ENCODE data around the gene STARD3NL.
"Not testable (repeated sequence)": the region's sequence is repeated elsewhere in the genome, so short reads cannot be mapped to it uniquely, and the experiment has no call there.

STARD3NL gene

DNA sequence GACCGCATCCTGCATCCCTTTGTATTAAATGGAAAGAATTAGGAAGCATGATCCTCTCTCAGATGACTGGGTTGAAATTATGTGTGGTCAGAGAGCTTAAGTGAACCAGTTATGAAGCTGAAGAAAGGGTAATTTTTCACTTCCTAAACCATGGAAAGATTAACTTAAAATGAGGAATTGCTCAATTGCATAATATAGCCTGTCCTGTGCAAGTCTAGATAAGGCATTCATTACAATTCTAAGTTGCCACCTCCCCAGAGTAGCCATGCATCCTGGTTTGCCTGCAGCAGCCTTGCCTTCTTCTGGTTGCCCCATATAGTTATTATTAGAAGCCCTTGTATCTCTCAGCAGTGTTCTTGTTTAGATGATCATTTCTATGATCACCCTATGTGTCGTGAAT is 45.3 kb downstream of the STARD3NL start:
- no peak for DNase-seq (ENCODE audit: low spot score)

DNA sequence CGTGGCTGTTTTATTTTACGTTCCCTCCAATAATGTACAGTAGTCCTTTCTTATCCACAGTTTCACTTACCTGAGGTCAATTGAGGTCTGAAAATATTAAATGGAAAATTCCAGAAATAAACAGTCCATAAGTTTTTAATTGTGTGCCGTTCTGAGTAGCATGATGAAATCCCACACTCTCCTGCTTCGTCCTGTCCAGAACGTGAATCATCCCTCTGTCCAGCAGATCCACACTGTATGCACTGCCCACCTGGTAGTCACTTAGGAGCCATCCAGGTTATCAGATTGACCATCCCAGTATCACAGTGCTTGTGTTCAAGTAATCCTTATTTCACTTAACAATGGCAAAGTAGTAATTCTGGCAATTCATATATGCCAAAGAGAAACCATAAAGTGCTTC is 46.3 kb downstream of the STARD3NL start:
- DNase-seq (ENCODE audit: low spot score), result no peak

- DNase-seq (ENCODE audit: low spot score), result peak; percentile 27
Observed at GRCh38 chr7:38229386-38229785, 51.3 kb downstream of the STARD3NL start.

DNA sequence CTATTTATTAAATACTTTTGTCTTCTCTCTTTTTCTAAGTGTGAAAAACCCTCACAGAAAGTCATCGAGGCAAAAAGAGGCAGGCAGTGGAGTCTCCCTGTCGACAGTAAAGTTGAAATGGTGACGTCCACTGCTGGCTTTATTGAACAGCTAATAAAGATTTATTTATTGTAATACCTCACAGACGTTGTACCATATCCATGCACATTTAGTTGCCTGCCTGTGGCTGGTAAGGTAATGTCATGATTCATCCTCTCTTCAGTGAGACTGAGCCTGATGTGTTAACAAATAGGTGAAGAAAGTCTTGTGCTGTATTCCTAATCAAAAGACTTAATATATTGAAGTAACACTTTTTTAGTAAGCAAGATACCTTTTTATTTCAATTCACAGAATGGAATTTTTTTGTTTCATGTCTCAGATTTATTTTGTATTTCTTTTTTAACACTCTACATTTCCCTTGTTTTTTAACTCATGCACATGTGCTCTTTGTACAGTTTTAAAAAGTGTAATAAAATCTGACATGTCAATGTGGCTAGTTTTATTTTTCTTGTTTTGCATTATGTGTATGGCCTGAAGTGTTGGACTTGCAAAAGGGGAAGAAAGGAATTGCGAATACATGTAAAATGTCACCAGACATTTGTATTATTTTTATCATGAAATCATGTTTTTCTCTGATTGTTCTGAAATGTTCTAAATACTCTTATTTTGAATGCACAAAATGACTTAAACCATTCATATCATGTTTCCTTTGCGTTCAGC is 52.0 kb downstream of the STARD3NL start:
- DNase-seq (ENCODE audit: low spot score), result no peak

DNA sequence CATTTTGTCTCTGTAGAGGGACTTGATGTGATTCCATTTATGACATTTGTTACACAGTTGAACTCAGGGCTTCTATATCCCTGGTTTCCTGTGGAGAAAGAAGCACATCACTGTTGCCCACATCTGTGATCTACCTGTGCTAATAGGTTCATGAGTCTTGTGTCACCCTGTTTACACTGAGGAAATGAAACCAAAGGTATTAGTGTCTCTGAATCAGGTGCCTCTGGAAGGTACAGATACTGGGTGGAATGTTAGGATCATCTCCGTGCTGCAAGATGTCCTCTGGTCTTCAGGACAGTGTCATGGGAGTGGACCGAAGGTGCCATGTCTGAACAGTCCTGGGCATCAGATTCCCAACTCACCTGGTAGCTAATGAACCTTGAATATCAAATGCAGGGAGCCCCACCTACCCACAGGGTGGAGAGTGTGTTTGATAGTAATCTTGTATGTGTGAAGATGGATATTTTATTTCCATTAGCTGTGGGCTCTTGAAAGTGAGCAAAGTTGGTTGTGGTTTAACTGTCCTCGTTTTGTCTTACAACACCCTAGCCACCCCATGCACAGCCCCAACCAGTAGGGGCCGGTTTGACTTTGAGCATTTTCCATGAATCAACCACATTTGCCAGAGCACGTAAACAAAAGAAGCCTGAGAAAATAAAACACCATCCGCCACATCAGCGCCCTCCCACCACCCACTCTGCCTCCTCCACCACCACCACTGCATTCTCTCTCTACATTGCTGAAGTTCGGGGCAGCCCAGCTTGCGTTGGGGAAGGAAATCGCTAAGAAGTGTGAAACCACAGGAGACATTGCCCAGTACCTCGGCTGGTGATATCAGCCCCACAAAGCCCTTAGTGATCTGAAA is 54.7 kb downstream of the STARD3NL start:
- no peak for DNase-seq (ENCODE audit: low spot score)

GRCh38 chr7:38234759-38235158 is 56.7 kb downstream of the STARD3NL start:
- DNase-seq (ENCODE audit: low spot score), result not testable (repeated sequence)

- DNase-seq (ENCODE audit: low spot score), result no peak
Observed at GRCh38 chr7:38235606-38236005, 57.6 kb downstream of the STARD3NL start.

DNA sequence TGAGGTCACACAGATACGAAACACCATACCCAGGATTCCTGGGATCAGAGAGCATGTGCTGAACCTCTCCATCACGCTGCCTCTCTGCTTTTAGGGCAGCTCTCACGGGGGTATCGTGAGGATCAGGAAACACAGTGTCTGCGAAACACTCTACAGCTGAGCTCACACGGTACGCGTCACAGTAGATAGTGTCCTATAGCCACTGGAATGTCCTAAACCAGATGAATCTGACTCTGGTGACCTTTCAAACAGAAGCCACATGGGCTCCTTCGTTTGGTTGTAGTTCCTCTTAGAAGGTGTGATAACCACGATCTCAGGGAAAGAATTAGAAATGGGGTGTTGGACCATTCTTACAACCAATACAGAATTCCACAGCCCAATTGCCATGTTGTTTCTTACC is 61.1 kb downstream of the STARD3NL start:
- DNase-seq (ENCODE audit: low spot score), result not testable (repeated sequence)

DNA sequence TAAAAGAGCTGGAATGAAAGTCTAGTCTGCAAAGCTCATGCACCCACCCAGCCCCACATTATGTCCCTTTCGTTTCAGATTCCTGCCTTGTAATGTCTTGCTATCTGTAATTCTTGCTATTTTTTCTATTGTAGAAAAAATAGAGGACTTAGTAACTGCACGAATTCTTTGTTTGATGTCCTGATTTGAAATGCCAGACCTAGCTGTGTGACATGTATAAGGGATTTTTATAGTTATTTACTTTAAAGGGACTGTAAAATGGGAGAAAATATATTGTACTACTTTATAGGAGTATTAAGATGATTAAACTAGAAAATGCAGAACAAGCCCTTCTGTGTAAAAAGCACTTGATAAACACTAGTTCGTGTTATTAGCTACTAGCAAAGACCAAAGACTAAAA is 63.0 kb downstream of the STARD3NL start:
- no peak for DNase-seq (ENCODE audit: low spot score)

GRCh38 chr7:38242814-38243213 is 64.8 kb downstream of the STARD3NL start:
- no peak for DNase-seq (ENCODE audit: low spot score)

DNA sequence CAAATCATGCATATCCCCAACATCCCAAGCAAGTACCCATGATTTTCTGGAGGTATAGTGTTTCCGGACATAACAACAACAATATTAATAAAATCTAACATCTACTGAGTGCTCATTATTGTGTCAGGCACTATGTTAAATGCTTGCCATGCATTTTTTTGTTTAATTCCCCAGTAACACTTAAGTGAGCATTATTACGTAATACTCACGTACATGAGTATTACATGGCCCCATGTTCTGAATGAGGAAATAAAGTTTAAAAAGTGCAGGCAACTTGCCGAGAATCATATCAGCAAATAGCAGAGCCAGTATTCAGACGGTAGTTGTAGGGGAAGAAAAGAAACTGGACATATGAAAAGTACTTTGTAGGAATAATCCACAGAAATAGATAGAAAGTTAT is 65.3 kb downstream of the STARD3NL start:
- DNase-seq (ENCODE audit: low spot score), result not testable (repeated sequence)

DNA sequence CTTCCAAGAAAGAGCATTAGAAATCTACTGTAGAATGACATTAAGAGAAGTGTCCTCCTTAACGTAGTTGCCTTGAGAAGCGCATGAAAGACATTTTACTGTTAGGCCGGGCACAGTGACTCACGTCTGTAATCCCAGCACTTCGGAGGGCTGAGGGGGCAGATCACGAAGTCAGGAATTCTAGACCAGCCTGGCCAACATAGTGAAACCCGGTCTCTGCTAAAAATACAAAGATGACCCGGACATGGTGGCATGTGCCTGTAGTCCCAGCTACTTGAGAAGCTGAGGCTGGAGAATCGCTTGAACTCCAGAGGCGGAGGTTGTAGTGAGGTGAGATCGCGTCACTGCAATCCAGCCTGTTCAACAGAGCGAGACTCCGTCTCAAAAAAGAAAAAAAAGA is 66.5 kb downstream of the STARD3NL start:
- DNase-seq (ENCODE audit: low spot score), result no peak

GRCh38 chr7:38245409-38245977 is 67.4 kb downstream of the STARD3NL start:
- no peak for DNase-seq (ENCODE audit: low spot score)

GRCh38 chr7:38248069-38248567 is 70.1 kb downstream of the STARD3NL start:
- DNase-seq (ENCODE audit: low spot score), result no peak

GRCh38 chr7:38249849-38250248 is 71.8 kb downstream of the STARD3NL start:
- not testable (repeated sequence) for DNase-seq (ENCODE audit: low spot score)

- DNase-seq (ENCODE audit: low spot score), result no peak
Observed at GRCh38 chr7:38257350-38257677, 79.3 kb downstream of the STARD3NL start.

GRCh38 chr7:38259157-38259556 is 81.1 kb downstream of the STARD3NL start:
- not testable (repeated sequence) for DNase-seq (ENCODE audit: low spot score)

- DNase-seq (ENCODE audit: low spot score), result not testable (repeated sequence)
Observed at GRCh38 chr7:38261601-38262000, 83.6 kb downstream of the STARD3NL start.

DNA sequence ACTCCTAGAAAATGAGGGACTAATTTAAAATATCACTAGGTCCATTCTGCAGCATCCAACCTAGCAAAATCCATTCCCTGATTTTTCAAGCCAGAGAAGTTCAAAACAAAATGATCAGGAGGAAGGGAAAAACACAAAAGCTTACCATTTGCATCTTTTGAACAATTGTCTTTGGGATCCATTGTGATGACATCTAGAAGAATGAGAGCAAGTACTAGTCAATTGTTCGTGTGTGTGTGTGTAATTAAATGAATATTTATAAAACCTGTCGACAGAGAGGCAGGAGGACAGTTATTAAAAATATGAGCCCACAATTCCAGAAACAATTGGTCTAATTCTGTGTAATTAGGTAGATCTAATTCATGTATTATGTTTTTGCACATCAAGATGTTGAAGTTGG is 84.0 kb downstream of the STARD3NL start:
- DNase-seq (ENCODE audit: low spot score), result not testable (repeated sequence)

GRCh38 chr7:38262545-38262944 is 84.5 kb downstream of the STARD3NL start:
- DNase-seq (ENCODE audit: low spot score), result no peak

- not testable (repeated sequence) for DNase-seq (ENCODE audit: low spot score)
Observed at GRCh38 chr7:38263274-38263673, 85.2 kb downstream of the STARD3NL start.

DNA sequence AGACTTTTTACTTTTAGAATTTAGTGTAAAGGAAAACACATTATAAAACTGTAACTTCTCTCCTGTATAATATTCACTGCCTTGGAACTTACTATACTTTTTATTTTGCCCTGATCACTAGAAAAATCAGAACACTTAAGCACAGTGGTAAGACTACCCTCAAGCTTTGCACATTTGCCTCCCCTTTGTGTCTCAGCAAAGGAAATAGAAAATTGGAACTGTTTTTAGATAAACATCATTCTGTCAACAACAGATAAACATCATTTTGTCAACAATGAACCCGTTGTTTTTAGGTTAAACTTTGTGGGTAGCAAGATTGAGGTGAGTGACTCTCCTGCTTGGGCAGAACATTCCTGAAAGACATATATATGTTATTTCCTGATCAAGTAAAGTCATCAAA is 86.6 kb downstream of the STARD3NL start:
- not testable (repeated sequence) for DNase-seq (ENCODE audit: low spot score)

- not testable (repeated sequence) for DNase-seq (ENCODE audit: low spot score)
Observed at GRCh38 chr7:38265958-38266357, 87.9 kb downstream of the STARD3NL start.

Data from AG08395 (cell line).